GM10847 (cell line): ENCODE data around the gene ZNF768.

Source experiments
- POLR2A ChIP-seq: IDR thresholded peaks from 2 replicates; pipeline ENCODE4 v1.6.1; 2011; ENCODE audit not compliant: insufficient read length; ENCODE audit errors: extremely low read depth

ZNF768 gene

DNA sequence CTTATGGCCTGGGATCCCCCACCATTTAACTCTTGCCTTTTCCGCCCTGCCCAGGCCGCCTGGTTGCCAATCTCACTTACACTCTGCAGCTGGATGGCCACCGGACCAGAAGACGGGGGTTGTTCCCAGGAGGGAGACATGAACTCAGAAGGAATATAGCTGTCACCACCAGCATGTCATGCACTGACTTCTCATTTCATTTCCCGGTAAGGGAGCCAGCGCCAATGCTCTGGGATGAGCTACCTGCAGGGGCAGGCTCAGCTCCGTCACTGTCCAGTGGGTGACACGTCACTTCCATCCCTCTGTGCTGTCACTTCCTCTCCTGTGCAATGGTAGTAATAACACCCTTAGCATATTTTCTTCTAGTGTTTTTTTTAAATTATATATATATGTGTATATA lies 27.1 kb downstream of the ZNF768 start:
- TF ChIP-seq POLR2A, result no peak

DNA sequence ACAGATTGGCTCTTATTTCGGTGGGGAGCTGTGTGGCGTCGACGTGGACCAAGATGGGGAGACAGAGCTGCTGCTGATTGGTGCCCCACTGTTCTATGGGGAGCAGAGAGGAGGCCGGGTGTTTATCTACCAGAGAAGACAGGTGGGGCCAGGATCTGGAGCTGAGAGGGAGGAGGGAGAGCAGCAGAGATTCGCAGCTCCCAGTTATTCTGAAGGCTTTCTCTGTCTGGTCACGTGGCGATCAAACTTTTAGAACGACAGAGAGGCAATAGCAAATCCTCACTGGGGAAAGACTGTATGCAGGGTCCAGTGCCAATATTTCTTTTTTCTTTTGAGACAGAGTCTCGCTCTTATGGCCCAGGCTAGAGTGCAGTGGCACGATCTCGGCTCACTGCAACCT lies 31.7 kb downstream of the ZNF768 start:
- TF ChIP-seq POLR2A, result no peak

DNA sequence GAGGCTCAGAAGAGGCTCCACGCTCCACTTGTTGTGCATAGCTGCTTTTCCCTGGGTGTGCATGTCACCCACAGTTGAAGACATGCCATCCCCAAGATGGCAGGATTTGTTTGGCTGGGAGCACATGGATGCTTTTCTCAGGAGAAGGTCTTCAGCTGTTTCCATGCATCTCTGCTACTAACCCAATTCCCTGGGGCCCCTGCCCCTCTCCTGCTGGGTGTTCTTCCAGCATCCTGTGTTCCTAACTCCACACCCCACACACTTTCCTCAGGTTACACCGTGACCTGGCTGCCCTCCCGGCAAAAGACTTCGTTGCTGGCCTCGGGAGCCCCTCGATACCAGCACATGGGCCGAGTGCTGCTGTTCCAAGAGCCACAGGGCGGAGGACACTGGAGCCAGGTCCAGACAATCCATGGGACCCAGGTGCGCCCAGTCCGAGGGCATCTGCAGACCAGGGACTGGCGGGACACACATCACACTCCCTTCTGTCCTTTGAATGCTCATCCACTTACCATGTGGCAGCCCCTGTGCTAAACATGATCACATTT lies 32.4 kb downstream of the ZNF768 start:
- no peak for TF ChIP-seq POLR2A

DNA sequence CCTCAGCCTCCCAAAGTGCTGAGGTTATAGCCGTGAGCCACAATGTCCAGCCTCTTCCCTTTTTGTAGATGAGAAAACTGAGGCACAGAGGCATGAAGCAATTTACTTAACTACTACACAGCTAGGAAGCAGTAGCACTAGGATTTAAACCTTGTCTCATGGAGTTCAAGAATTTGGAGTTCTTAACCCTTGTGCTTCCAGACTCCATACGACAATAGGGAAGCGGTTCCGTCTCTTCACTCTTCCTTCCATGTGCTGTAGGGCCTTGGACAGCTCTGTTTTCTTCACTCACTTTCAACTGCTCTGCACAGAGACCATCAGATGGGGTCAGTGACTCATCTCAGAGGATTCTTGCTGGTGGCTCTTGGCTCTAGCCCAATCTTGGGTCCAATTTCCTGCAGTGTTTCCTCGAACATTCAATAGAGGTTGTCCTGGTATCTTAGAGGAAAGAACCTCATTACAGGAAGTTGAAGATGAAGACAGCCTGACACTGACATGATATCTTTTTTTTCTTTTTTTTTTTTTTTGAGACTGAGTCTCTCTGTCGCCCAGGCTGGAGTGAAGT lies 34.5 kb downstream of the ZNF768 start:
- TF ChIP-seq POLR2A, result no peak

DNA sequence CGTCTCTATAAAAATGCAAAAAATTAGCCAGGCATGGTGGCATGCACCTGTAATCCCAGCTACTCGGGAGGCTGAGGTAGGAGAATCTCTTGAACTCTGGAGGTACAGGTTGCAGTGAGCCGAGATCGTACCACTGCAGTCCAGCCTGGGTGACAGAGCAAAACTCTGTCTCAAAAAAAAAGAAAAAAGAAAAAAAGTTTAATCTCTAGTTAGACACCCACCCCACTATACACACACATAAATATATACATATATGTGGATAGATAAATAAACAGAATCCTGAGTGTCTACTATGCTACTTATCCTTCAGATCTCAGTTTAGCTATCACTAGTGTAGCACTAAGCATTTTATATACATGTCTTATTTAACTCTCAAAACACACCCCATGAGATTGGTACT lies 35.1 kb downstream of the ZNF768 start:
- no peak for TF ChIP-seq POLR2A

DNA sequence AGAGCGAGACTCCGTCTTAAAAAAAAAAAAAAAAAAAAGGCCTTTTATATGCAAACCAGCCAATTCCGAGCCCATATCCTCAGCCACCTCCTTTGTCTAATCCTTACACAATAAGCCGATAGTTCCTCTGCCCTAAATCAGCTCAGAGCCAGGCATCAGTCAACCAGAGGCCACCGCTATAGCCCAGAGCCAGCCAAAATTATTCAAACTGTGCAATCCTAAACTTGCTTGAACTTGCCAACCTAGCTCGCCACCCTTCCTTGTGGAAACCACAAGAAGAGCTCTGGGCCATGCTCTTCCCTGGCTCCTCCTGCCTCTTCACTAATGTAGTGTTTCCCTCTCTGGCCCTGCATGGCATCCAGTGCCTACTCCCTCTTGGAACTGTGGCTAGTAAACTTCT lies 36.2 kb downstream of the ZNF768 start:
- TF ChIP-seq POLR2A, result no peak

DNA sequence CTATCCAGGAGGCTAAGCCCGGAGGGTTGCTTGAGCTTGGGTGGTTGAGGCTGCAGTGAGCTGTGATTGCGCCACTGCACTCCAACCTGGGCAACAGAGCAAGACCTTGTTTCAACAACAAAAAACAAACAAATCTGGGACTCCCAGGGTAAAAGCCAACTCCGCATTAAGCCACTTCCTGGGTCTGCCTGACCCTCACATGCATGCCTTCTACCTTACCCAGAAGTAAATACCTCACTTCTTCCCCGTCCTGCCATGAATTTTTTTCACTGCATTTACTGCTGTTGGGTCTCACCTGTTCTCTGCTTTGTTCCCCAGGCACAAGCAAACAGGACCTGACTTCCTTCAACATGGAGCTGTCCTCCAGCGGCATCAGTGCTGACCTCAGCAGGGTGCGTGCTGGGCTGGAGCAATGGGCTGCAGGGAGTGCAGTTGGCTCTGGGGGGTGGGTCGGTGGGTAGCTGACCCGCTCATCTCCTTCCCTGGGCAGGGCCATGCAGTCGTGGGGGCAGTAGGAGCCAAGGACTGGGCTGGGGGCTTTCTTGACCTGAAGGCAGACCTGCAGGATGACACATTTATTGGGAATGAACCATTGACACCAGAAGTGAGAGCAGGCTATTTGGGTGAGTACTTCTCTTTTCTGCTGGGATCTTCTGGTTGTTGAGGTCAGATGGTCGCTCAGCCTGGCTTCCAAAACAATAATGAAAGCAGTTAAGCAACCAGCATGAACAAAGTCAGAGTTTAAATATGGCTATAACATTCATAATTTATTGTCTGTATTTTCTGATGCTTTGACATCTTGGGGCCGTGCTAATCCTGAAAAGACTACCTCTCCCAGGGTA lies 37.4 kb downstream of the ZNF768 start:
- TF ChIP-seq POLR2A, result no peak

DNA sequence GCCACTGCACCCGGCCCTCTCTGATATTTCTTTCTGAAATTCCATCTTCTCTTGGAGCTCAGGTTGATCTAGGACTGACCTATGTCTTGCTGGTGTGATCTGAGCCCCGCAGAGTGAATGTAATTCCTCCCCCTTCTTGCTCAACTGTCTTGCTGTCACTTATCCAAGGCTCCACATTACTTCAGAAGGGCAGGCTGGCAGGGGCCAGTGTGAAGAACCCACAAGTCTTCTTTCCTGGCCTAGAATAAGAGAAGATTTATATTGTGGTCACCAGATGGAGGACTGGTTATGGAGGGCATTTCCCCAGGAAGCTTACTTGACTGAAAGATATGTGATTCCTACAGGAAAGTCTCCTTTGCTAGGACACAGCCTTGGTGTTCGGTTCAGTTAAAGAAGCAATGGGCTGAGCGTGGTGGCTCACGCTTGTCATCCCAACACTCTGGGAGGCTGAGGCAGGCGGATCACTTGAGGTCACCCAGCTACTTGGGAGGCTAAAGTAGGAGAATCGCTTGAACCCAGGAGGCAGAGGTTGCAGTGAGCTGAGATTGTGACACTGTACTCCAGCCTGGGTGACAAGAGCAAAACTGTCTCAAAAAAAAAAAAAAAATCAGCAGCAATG lies 40.4 kb downstream of the ZNF768 start:
- no peak for TF ChIP-seq POLR2A

DNA sequence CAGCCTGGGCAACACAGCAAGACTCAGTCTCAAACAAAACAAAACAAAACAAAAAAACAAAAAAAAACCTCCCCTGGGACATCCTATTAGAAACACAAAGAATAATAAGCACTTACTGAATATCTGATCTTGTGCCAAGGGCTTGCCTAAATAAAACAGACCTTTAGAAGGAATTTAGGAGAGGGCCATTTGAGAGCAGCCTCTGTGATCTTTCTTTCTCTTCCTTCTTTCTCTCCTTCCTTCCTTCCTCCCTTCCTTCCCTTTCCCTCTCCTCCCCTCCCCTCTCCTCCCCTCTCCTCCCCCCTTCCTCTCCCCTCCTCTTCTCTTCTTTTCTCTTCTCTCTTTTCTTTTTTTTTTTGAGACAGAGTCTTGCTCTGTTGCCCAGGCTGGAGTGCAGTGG lies 41.5 kb downstream of the ZNF768 start:
- no peak for TF ChIP-seq POLR2A

DNA sequence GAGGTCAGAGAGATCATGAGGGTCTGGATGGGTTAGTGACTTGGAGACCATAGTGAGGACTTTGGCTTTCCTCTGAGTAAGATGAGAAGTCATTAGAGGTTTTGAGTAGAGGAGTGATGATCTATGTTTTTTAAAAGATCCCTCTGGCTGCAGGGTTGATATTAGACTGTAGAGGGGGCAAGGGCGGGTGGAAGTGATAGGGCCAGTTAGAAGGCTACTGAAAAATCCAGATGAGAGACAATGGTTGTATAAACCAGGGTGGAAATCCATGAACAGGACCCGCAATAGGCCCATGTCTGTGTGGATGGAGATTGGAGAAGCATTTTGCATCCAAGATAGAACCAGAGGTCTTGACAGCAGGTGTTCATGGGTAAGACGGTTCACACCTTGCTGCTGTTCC lies 44.0 kb downstream of the ZNF768 start:
- TF ChIP-seq POLR2A, result no peak

DNA sequence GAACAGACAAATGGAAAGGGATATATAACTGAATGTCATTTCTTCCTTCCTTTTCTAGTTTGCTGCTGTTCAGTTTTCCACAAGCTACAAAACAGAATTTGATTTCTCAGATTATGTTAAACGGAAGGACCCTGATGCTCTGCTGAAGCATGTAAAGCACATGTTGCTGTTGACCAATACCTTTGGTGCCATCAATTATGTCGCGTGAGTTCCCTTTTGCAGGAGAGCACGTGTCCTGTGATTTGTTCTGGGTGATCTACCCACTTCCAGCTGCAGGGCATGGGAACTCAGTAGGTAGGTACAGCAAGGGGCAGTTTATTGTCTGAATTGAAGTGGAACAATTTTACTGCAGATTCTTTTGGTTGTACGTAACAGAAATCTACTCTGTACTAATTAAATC lies 45.0 kb downstream of the ZNF768 start:
- no peak for TF ChIP-seq POLR2A

DNA sequence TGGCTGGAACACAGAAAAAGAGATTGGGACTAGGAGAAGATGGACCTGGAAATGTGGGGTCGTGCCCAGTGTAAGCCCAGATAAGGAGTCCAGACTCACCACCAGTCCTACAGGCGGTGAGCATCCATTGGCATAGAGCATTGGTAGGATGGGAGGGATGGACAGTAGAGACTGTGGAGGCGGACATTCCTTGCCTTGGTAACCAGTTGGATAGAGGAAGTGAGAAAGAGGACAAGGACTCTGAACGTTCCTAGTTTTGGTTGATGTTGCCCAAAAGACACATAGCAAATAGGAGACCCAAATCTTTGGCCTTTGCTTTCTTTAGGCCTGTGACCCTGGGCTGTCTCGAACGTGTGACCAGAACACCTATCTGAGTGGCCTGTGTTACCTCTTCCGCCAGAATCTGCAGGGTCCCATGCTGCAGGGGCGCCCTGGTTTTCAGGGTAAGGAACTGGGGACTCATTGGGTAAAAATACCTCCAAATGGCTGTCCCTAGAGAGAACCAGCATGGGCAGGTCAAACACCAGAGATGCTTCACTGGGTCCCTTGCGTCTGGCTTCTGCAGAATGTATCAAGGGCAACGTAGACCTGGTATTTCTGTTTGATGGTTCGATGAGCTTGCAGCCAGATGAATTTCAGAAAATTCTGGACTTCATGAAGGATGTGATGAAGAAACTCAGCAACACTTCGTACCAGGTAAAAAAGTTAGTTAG lies 47.4 kb downstream of the ZNF768 start:
- TF ChIP-seq POLR2A, result no peak

DNA sequence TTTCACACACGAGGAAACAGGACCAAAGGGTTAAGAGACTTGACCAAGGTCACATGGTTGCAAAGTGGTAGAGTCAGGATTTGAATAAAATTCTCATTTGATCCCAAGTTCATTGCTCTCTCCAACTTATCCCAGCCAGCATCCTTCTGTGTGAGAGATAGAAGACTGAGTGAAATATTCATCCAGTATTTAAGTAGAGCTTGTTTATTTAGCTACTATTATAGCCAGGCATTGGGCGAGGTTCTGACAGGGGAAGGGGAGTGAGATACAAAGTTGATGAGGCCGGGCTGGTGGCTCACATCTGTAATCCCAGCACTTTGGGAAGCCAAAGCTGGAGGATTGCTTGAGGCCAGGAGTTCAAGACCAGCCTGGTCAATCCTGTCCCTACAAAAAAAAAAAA lies 49.4 kb downstream of the ZNF768 start:
- no peak for TF ChIP-seq POLR2A

DNA sequence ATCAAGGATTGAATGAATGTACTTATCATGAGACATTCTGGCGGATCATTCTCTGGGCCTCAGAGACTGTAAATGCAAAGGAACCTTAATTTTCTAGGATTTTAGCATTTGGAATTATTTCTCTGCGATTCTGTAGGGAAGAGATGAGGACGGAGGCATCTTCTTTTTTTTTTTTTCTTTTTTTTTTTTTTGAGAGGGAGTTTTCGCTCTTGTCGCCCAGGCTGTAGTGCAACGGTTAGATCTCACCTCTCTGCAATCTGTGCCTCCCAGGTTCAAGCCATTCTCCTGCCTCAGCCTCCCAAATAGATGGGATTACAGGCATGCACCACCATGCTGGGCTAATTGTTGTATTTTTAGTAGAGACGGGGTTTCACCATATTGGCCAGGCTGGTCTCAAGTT lies 51.7 kb downstream of the ZNF768 start:
- TF ChIP-seq POLR2A, result no peak

DNA sequence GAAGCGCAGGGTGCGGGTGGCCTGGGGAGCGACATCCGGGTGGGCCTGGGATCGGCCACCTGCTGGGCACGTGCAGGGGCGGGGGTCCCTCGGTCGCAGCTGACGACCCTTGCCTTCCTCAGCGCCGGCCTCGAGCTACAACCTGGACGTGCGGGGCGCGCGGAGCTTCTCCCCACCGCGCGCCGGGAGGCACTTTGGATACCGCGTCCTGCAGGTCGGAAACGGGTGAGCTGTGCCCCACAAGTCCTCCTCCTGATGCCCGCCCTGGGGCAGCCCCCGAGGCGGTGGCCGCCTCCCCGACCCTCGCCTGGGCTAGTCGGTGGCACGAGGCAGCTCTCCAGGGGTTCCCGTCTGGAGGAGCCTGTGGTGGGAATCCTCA lies 52.3 kb downstream of the ZNF768 start:
- no peak for TF ChIP-seq POLR2A
